T47D (cell line): Measurements from ENCODE around the gene ADGRL1.

ENCODE experiments used
- DNase-seq, 2 experiments: peaks; one replicate each; pipeline versions ENCODE4 v3.0.0 to v3.0.0-alpha.2; 2011 to 2012; ENCODE audit warnings: low read depth in 1 of 2, low spot score in 1 of 2
- JUND ChIP-seq: IDR thresholded peaks from 2 replicates; pipeline ENCODE4 v1.6.1; 2012; ENCODE audit warnings: low read depth
- in situ Hi-C: cut with HindIII; loops from 2 replicates; pipeline ENCODE4 v1.10.0; 2016; ENCODE audit warnings: low sequenced_read_pairs, low pct_unique_long_range_greater_than_20kb

The ADGRL1 gene

DNA sequence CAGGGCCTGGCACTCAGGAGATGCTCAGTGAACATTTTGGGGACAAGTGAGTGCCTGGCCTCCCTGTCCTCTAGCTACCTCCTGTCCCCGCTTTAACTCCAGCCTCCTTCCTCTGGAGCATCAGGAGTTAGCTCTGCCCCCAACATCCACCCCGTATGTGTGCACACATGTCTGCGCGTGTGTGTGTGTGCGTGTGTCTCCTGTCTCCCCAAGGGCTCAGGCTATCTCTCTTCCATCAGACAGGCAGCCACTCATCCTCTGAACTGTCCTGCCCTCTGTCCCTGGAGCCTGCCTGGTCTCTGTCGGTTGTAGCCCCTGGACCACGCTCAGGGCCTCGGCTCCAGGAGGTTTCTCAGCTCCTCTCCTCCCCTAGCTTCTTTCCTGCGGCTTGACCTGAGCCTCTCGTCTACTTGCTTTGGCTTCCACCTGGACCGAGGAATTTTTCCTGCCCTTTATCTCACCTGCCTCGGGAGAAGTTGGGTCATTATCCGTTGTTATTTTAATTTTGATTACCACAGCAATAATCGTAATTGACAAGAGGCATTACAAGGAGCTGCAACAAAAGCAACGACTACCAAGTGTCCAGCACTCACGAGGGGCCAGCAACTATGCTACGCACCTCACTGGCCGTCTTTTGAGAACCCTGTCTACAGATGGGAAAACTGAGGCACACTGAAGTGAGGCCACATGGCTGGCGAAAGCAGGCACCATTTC is 37.6 kb downstream of the ADGRL1 start:
- DNase-seq: no peak
- TF ChIP-seq JUND: no peak
- in situ Hi-C loops: no loop called here

DNA sequence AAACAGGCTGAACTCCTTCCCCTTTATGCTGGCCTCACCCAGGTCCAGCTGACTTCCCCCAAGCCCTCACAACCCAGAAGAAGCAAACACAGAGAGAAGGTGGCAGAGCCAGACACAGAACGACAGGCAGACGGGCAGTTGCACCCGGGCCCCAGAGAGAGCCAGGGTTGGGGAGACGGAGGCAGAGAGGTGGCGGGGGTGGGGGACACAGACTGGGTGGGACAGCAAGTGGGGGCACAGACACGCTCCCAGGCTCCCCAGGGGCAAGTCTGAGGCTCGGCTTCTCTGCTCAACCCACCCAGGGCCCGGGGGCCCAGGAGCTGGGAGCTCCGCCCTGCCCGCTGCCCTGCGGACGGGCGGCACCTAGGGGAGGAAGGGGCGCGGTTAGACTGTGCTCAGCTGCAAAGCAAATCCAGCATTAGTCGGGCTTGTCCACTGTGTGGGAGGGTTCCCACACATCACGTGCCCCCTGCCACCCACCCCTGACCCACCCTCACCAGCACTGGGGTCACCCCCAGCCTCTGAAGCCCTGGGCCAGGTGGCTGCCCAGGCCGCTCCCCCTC is 38.3 kb downstream of the ADGRL1 start:
- in situ Hi-C loops: no loop called here
- DNase-seq: no peak

DNA sequence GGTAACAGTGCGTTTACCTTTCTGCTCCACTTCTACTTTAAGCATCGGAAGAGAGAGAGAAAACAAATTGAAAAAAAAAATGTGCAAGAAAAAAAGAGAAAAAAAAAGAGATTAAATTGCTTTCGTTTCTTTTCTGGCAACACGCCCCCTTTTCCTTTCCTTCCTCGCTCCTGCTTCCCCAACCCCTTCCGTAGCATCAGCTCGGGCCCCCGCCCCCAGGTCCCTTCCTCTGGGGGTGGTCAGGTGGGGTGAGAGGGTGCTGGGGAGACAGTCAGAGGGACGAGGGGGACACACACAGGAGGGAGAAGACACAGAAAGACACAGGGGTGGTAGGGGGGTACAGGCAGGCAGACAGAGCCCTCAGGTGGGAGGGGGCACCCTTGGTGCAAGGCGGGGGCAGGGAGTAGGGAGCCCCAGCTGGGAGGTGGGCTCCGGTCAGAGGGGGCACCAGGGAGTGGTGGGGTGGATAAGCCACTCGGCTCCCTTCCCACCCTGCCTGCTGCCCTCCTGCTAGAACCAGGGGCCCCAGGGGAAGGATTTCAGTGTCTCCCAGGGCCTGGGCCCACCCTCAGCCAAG is 38.9 kb downstream of the ADGRL1 start:
- in situ Hi-C loops: no loop called here
- no peak for TF ChIP-seq JUND
- DNase-seq: no peak

More for the DNA sequence above, 38.3 kb downstream of the ADGRL1 start:
- TF ChIP-seq JUND: no peak

DNA sequence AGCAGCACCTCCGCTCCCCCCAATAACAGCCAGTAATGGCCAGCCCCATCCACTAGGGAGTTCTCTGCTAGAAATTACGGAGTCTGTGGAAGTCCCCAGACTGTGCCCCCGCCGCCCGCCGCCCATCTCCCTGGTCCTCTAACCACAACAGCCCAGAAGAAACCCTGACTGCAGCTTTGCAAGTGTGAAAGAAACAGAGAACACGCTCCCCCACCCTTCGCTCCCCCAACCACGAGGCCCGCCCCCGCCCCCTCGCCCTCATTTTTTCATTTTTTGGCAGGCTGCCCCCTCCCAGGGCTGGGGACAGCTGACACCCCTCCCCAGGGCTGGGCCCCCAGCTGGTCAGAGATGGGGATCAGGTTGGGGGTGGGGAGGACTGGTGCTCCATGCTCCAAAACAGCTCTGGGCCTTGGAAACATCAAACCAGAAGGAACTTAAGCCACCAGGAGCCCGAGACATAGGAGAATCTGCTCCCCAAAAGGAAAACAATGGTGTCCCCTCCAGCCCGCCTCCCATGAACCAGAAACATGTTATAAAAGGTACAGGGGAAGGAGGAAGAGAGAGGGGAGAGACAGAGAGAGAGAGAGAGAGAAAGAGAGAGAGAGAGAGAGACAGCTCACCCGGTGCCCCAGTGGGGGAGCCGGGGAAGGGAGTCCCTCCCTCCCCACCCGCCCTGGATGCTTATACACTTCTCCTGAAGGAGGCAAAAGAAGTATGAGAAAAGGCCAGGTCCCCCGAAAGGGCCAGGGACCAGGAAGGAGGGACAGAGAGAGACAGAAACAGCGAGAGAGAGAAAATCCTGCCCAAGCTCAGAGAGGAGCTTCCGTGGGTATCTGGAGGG is 39.8 kb downstream of the ADGRL1 start:
- in situ Hi-C loops: no loop called here
- no peak for TF ChIP-seq JUND
- DNase-seq: no peak

DNA sequence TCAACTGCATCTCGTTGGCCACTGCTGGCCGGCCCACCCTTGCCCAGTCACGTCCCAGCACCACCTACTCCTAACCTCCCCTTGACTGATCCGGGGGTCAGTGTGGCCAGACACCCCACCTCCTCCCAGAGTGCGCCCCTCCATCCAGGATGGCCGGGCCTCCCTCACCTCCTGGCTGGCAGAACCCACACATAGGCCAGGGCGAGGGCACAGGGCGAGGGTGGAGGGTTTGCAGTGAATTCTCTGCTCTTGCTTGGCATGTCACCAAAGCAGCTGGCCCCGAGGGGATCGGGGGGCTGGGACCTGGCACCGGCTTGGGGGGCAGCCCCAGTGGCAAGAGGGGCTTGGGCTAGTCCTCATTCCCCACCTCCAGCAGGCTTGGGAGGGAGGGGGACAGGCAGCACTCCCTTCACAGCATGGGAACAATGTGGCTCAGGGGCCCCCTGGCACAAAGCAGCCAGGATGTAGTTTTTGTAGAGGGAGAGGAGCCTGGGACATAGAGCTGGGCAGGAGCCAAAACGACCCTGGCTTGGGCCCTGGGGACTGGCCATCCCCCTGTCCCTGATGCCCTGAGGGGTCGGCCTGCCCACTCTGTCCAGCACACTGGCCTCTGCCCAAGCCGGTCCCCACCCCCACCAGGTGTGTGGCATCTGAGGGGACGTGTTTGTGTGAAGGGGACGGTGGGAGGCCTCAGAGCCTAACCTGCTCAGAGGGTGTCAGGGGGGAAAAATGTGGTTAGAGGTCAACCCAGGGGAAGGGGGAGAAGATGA is 41.1 kb downstream of the ADGRL1 start:
- no peak for DNase-seq
- TF ChIP-seq JUND: no peak
- in situ Hi-C loops: no loop called here

DNA sequence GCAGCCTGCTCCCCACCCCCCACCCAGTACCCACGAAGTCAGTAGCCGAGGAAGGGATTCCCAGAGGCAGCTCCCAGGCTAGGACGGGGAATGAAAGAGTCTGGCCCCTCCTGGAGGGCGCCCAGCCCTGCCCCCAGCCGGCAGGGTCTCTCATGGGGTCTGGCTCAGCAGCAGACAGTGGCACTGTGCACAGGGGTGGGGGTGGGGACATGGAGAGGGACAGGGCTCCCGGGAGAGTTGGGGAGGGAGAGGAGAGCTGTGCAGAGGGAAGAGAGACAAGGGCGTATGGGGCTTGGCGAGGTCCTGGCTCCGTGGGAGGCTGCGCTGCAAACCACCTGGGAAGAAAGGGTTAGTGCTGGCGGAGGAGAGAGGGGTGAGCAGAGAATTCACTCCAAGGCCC is 41.9 kb downstream of the ADGRL1 start:
- in situ Hi-C loops: no loop called here
- no peak for DNase-seq
- no peak for TF ChIP-seq JUND

DNA sequence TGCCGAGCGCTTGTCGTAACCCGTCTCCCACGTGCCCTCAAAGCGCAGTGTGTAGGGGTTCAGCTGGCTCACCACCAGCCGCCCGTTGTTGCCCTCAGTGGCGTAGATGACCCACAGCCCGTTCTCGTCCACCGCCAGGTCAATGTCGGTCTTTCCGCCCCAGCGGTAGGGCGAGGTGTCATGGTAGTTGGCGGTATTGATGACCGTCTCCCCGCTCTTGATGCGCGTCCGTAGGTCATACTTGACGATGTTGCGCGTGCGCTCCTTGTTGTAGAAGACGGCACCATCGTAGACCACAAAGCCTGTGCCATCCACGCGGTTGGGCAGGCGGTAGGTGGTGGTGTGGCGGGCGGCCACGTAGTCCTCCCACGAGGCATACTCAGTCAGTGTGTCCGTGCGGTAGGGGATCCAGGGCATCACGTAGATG is 43.1 kb downstream of the ADGRL1 start:
- in situ Hi-C loops: no loop called here
- TF ChIP-seq JUND: no peak
- no peak for DNase-seq

DNA sequence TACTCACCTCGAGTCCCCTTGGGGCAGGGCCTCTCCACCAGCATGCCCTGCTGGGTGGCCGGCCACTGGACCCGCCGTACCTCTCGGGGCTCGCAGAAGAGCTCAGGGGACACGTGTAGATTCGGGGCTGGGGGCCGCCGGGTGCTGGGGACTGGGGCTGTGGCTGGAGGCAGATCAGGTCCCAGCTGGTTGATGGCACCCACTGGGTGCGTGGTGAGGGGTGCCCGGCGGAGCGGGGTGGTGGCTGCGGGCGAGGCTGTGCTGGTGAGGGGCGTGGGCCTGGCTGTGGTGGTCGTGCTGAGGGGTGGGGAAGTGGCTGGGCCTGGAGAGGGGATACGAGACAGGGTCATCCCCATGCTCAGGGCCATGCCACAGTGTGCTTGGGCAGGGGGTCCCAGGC is 44.7 kb downstream of the ADGRL1 start:
- in situ Hi-C loops: no loop called here
- DNase-seq: no peak
- no peak for TF ChIP-seq JUND

DNA sequence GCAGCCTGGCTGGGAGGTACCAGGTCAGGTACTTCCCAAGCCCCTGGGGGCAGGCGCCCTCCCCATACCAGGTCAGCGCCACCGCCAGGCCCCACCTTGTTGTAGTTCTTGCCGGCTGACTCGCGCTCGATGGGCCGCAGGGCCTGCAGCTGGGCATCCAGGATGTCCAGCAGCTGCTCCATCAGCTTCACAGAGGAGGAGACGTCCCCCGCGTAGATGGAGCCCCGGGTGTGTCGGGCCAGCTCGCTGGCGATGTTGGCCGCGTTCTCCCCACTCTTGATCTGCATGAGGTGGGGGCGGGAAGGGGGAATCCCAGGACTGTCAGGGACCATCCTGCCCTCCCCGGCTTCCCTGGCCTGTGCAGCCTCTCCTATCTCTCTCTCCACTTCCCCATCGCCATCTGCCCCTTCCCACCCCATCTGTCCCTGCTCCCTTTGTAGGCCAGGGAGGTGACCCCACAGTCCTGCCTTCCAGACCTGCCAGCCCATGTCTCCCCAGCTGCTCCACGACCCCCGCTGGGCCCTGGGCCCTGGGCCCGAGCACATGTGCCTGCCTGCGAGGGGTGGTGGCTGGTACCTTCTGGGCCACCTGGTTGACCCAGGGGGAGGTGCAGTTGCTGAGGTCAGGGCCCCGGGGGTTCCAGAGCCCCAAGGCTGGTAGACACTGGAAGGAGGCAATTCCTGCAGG is 45.8 kb downstream of the ADGRL1 start:
- in situ Hi-C loops: no loop called here
- no peak for TF ChIP-seq JUND
- DNase-seq: no peak

DNA sequence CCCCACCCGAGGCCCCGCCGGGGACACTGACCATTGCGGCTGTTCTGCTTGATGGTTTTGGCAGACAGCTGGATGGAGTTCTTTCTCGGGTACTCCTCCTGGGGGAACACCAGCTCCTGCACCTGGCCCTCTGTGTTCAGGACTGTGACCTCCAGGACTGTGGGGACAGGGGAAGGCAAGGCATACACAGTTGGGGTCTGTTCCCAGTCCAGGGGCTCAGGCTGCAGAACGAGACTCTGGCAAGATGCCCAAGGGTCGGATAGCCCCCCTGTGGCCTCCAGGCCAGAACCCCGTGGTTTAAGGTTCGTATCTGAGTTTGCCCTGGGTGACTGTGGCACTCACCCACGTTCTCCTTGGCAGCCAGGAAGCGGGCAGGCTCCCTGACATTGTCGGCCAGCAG is 46.9 kb downstream of the ADGRL1 start:
- in situ Hi-C loops: no loop called here
- no peak for TF ChIP-seq JUND

DNA sequence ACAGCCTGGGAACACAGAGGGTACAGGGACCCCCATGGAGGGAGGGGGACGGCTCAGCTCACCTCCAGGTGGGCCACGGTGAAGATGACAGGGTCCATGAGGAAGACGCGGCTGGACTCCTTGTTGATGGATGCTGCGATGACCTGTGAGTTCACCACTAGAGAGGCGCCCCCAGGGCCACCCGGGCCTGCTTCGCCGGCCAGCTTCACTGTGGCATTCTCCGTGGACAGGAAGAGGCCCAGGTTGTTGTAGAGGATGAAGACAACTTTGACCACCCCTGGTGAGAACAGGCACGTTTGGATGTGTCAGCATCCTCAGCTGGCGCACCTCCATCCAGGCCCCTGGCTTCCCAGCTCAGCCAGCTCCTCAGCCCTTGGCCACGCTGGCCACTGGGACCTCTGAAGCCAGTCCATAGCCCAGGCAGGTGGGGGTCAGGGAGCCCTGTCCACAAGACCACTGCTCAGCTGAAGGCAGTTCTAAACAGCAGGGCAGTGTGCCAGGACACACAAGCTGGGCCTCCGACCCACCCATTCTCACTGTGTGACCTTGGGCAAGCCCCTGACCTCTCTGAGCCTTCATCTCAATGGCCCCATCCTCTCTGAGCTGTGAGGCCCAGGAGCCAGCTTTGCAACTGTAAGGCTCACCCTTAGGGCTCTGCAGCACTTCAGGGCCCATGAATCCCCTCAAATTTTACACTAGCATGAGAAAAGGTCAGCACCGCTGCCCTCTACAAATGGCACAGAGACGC is 47.5 kb downstream of the ADGRL1 start:
- DNase-seq: no peak
- TF ChIP-seq JUND: no peak
- in situ Hi-C loops: no loop called here

More for the DNA sequence above, 46.9 kb downstream of the ADGRL1 start:
- DNase-seq: no peak
